Suprapubic skin (tissue), 3 donors: Measurements from ENCODE around the gene DCLK3.

ENCODE experiments used
- EP300 ChIP-seq: sonication (generic); formaldehyde crosslinking; IDR thresholded peaks from one replicate; pipeline ENCODE4 v1.6.1; 2017; ENCODE audit warnings: antibody characterized with exemption
- POLR2A ChIP-seq, 2 donors: fragments of 450-650 bp; IDR thresholded peaks; one replicate each; pipeline ENCODE4 v1.6.1; 2017; ENCODE audit warnings: antibody characterized with exemption in 2 of 2, mild to moderate bottlenecking in 2 of 2, moderate library complexity in 2 of 2
- TF ChIP-seq, protein P1 (sequence below), 2 donors: fragments of 200-600 bp in 1 of 2; fragments of 450-650 bp in 1 of 2; sonication (generic) in 1 of 2; IDR thresholded peaks; one replicate each; pipeline ENCODE4 v1.5.1; 2016 to 2019; ENCODE audit warnings: antibody characterized with exemption in 2 of 2, mild to moderate bottlenecking in 1 of 2, moderate library complexity in 1 of 2

DNA sequence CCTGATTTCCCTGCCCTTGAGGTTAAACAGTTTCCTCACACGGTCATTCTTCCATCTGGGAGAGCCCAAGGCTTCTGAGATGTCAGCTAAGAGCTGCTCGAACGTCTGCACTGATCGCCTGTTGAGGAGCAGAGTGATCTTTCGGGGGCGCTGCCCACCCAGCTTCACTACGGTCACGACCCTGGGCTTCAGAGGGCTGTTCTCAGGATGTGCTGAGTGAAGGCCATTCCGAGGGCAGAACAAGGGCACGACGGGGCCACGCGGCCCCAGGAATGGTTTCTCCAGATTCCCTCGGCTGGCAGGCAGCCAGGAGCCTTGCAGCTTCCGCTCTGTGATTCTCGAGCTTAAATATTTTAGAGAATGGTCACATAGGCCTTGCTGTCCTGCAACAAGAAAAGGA is 25.7 kb downstream of the DCLK3 start:
- TF ChIP-seq, protein P1, sequence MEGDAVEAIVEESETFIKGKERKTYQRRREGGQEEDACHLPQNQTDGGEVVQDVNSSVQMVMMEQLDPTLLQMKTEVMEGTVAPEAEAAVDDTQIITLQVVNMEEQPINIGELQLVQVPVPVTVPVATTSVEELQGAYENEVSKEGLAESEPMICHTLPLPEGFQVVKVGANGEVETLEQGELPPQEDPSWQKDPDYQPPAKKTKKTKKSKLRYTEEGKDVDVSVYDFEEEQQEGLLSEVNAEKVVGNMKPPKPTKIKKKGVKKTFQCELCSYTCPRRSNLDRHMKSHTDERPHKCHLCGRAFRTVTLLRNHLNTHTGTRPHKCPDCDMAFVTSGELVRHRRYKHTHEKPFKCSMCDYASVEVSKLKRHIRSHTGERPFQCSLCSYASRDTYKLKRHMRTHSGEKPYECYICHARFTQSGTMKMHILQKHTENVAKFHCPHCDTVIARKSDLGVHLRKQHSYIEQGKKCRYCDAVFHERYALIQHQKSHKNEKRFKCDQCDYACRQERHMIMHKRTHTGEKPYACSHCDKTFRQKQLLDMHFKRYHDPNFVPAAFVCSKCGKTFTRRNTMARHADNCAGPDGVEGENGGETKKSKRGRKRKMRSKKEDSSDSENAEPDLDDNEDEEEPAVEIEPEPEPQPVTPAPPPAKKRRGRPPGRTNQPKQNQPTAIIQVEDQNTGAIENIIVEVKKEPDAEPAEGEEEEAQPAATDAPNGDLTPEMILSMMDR (IDR thresholded peaks at IDR 0.05), result no peak
- no peak for TF ChIP-seq EP300
- no peak for TF ChIP-seq POLR2A (IDR thresholded peaks at IDR 0.05)
